ENCODE results near the gene NRXN2. TPM values are rescaled to one million over a fixed set of nuclear protein-coding genes. Genes with fewer than 3 reads are reported as not detected.

The NRXN2 gene
- total and polyA plus RNA-seq, 10 of the 15 experiments (the other 5 are each of a cell fraction or from before 2014, with no cell fraction given), result 0.03 to 1.4 (median 0.23) TPM

GRCh38 chr11:64690235-64690634 is 32.8 kb downstream of the NRXN2 start:
- ATAC-seq (no peak), DNase-seq (ENCODE audit: low read depth, low spot score) (no peak), FAIRE-seq (no peak)
- H4K20me1 ChIP-seq (ENCODE audit: control insufficient read depth, insufficient read depth), result no peaks in the 10 kb centered on the region
- H3K4me1 ChIP-seq (ENCODE audit: control insufficient read depth, insufficient read depth, low read length), result 0 out of 2 replicates have a peak, but pooled peaks cover 6% of the 10 kb centered on the region
- ChIA-PET RAD21 (ENCODE audit: unreplicated experiment) (interaction anchor here (0.7 to 3.1 kb wide), 8 partner anchors 16 to 241 kb away, joined by 3 to 45 read pairs (median 12); partner anchors contain the start of gene RASGRP2), CTCF (interaction anchor here (1.8 to 5.6 kb wide), 7 partner anchors 11 to 241 kb away, joined by 5 to 128 read pairs (median 56); no protein-coding TSS in a partner anchor), SMC1A (ENCODE audit: uncharacterized antibody, unreplicated experiment) (interaction anchor here (1.0 to 2.5 kb wide), 4 partner anchors 9 to 73 kb away, joined by 3 to 40 read pairs (median 22); no protein-coding TSS in a partner anchor), POLR2A (no interaction called here)
- H3K27ac ChIP-seq (ENCODE audit: control insufficient read depth, insufficient read depth), result no peak overlapping the region
- H3K79me2 ChIP-seq (ENCODE audit: control insufficient read depth, insufficient read depth, low read length), result no peaks in the 10 kb centered on the region
- no peak overlapping the region for H3K9ac ChIP-seq (ENCODE audit: control insufficient read depth, insufficient read depth, low read length)
- in situ Hi-C loops (cut with MboI), result no loop called here
- intact Hi-C loops (cut with micrococcal nuclease; ENCODE audit: unreplicated experiment), result no loop called here
- no peak overlapping the region for H2AFZ ChIP-seq (ENCODE audit: control insufficient read depth, low read depth, low read length)
- H3K9me3 ChIP-seq (replicated peaks; ENCODE audit: control insufficient read depth, insufficient read depth, low read length), result no peaks in the 10 kb centered on the region
- no peak overlapping the region for H3K4me2 ChIP-seq (ENCODE audit: control insufficient read depth, insufficient read depth)
- H3K36me3 ChIP-seq (ENCODE audit: control insufficient read depth in 2 of 2, insufficient read depth in 2 of 2, low read length in 1 of 2), result no peaks in the 10 kb centered on the region
- WGBS (ENCODE audit: insufficient coverage, insufficient replicate concordance, low lambda C conversion rate, missing lambda C conversion rate), result 23% methylated on average over 8 of the region's 8 CpGs
- no TSS peak for BruUV-seq (replicated peaks)
- H3K4me3 ChIP-seq, result no peak overlapping the region
- TF ChIP-seq E2F4 (IDR thresholded peaks at IDR 0.05; ENCODE audit: low read depth, low read length) (no peak), CEBPB (IDR thresholded peaks at IDR 0.05; ENCODE audit: borderline replicate concordance in 1 of 2, low read depth in 2 of 2, low read length in 2 of 2) (no peak), HDAC2 (IDR thresholded peaks at IDR 0.05) (no peak), GABPA (IDR thresholded peaks at IDR 0.05; ENCODE audit: low read depth) (no peak), ZBTB4 (CRISPR knock-in tag; IDR thresholded peaks at IDR 0.05) (no peak), MXI1 (IDR thresholded peaks at IDR 0.05; ENCODE audit: low read depth, low read length) (no peak), SREBF2 (IDR thresholded peaks at IDR 0.05; ENCODE audit: low read length) (no peak), NBN (IDR thresholded peaks at IDR 0.05) (no peak), SP1 (IDR thresholded peaks at IDR 0.05; ENCODE audit: low read depth, low read length) (no peak)
- no peaks in the 10 kb centered on the region; a peak in 2 of 4 replicates for H3K27me3 ChIP-seq (replicated peaks in 1 of 2; ENCODE audit: control insufficient read depth in 2 of 2, insufficient read depth in 2 of 2, low read length in 1 of 2)
